ENCODE measurements around the gene EIF4H.

The EIF4H gene

GRCh38 chr7:74216361-74216761 lies 42.2 kb downstream of the EIF4H start:
- CTCF ChIA-PET = interaction anchor here (0.6 kb wide), 1 partner anchor 185 kb away, joined by 4 read pairs; no protein-coding TSS in a partner anchor
- TF ChIP-seq ELF4 (IDR thresholded peaks at IDR 0.05) = no peak
- TF ChIP-seq BHLHE40 (IDR thresholded peaks at IDR 0.05; ENCODE audit: borderline replicate concordance) = no peak
- no peak for DNase-seq (ENCODE audit: extremely low spot score)
- POLR2A ChIA-PET = no interaction called here

GRCh38 chr7:74217455-74218342 lies 43.5 kb downstream of the EIF4H start:
- no peak for TF ChIP-seq L3MBTL2 (conservative IDR thresholded peaks at IDR 0.05)
- TF ChIP-seq FOXM1 (IDR thresholded peaks at IDR 0.05; ENCODE audit: borderline replicate concordance) = no peak
- CTCF ChIA-PET = interaction anchor here (1.0 to 1.2 kb wide), 2 partner anchors 10 to 11 kb away, joined by 4 to 5 read pairs; no protein-coding TSS in a partner anchor
- DNase-seq (ENCODE audit: extremely low spot score) = no peak
- POLR2A ChIA-PET = no interaction called here

DNA sequence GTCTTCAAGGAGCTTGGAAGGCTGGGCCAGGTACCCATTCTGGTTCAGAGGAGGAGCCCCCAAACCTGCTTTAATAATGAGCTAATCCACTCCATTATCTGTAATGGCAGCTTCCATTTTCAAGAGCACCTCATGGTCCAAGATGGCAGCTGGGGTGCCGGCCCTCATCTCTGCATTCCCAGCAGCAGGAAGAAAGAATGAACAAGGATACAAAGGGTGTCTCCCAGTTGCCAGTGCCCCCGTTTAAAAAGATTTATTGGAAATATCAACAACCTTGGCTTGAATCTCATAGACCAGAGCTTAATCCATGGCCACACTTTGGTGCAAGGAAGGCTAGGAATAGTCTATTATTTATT lies 44.2 kb downstream of the EIF4H start:
- ChIA-PET POLR2A (no interaction called here), CTCF (interaction anchor here (1.0 to 1.2 kb wide), 2 partner anchors 11 to 12 kb away, joined by 4 to 5 read pairs; no protein-coding TSS in a partner anchor)
- no peak for TF ChIP-seq FOXA1 (IDR thresholded peaks at IDR 0.05)
- no peak for TF ChIP-seq NFRKB (IDR thresholded peaks at IDR 0.05)
- no peak for TF ChIP-seq HDGF (IDR thresholded peaks at IDR 0.05; ENCODE audit: borderline replicate concordance)
- no peak for TF ChIP-seq ZNF384 (IDR thresholded peaks at IDR 0.05)
- no peak for DNase-seq (ENCODE audit: extremely low spot score)

DNA sequence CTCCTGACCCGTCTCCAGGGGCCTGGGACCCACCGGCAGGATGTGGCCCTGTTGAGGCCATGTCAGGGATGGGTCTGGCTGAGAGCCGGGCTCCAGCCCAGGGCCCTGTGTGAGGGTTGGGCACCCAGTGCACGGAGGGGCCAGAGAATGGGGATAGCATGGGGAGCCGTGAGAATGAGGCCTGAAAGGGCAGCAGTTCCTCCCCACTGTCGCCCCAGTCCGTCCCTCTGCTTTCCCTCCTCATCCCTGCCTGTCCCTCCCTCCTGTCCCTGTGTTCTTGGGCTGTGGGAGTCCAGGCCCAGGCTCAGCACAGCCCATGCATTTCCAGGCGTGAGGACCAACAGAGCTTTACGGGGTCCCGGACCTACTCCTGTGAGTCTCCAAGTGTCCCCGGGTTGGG lies 45.3 kb downstream of the EIF4H start:
- TF ChIP-seq NFRKB (IDR thresholded peaks at IDR 0.05) (no peak), HDGF (IDR thresholded peaks at IDR 0.05; ENCODE audit: borderline replicate concordance) (no peak), ZNF384 (IDR thresholded peaks at IDR 0.05) (no peak), FOXK2 (IDR thresholded peaks at IDR 0.05) (no peak), CTBP1 (IDR thresholded peaks at IDR 0.05; ENCODE audit: borderline replicate concordance) (no peak), SP1 (IDR thresholded peaks at IDR 0.05) (no peak), ARNT (IDR thresholded peaks at IDR 0.05) (no peak), BHLHE40 (IDR thresholded peaks at IDR 0.05; ENCODE audit: borderline replicate concordance) (no peak), L3MBTL2 (conservative IDR thresholded peaks at IDR 0.05) (no peak), FOXM1 (IDR thresholded peaks at IDR 0.05; ENCODE audit: borderline replicate concordance) (no peak), LEF1 (IDR thresholded peaks at IDR 0.05; ENCODE audit: borderline replicate concordance) (no peak), TARDBP (IDR thresholded peaks at IDR 0.05) (no peak), SUZ12 (IDR thresholded peaks at IDR 0.05) (no peak), PKNOX1 (IDR thresholded peaks at IDR 0.05) (no peak), ELF4 (IDR thresholded peaks at IDR 0.05) (no peak), FOXA1 (IDR thresholded peaks at IDR 0.05) (no peak)
- DNase-seq (ENCODE audit: extremely low spot score) = no peak
- ChIA-PET POLR2A (no interaction called here), CTCF (interaction anchor here (2.1 kb wide), 1 partner anchor 13 kb away, joined by 7 read pairs; no protein-coding TSS in a partner anchor)

GRCh38 chr7:74220229-74220628 lies 46.1 kb downstream of the EIF4H start:
- POLR2A ChIA-PET = no interaction called here
- CTCF ChIA-PET = interaction anchor here (2.1 kb wide), 1 partner anchor 14 kb away, joined by 7 read pairs; no protein-coding TSS in a partner anchor
- TF ChIP-seq LEF1 (IDR thresholded peaks at IDR 0.05; ENCODE audit: borderline replicate concordance) (no peak), FOXK2 (IDR thresholded peaks at IDR 0.05) (no peak), CTBP1 (IDR thresholded peaks at IDR 0.05; ENCODE audit: borderline replicate concordance) (no peak), FOXA1 (IDR thresholded peaks at IDR 0.05) (no peak), ELF4 (IDR thresholded peaks at IDR 0.05) (no peak), ARNT (IDR thresholded peaks at IDR 0.05) (no peak), FOXM1 (IDR thresholded peaks at IDR 0.05; ENCODE audit: borderline replicate concordance) (no peak), NFRKB (IDR thresholded peaks at IDR 0.05) (no peak), SP1 (IDR thresholded peaks at IDR 0.05) (no peak)
- no peak for DNase-seq (ENCODE audit: extremely low spot score)

- ChIA-PET CTCF (interaction anchor here (2.1 kb wide), 1 partner anchor 15 kb away, joined by 7 read pairs; no protein-coding TSS in a partner anchor), POLR2A (no interaction called here)
- no peak for DNase-seq (ENCODE audit: extremely low spot score)
- TF ChIP-seq L3MBTL2 (conservative IDR thresholded peaks at IDR 0.05) = no peak
- TF ChIP-seq HDGF (IDR thresholded peaks at IDR 0.05; ENCODE audit: borderline replicate concordance) = no peak
- no peak for TF ChIP-seq BHLHE40 (IDR thresholded peaks at IDR 0.05; ENCODE audit: borderline replicate concordance)
- TF ChIP-seq ELF4 (IDR thresholded peaks at IDR 0.05) = no peak
- no peak for TF ChIP-seq ARNT (IDR thresholded peaks at IDR 0.05)
- TF ChIP-seq SP1 (IDR thresholded peaks at IDR 0.05) = no peak
- no peak for TF ChIP-seq CTBP1 (IDR thresholded peaks at IDR 0.05; ENCODE audit: borderline replicate concordance)
- no peak for TF ChIP-seq PKNOX1 (IDR thresholded peaks at IDR 0.05)
- no peak for TF ChIP-seq TARDBP (IDR thresholded peaks at IDR 0.05)
- TF ChIP-seq FOXM1 (IDR thresholded peaks at IDR 0.05; ENCODE audit: borderline replicate concordance) = no peak
- no peak for TF ChIP-seq FOXK2 (IDR thresholded peaks at IDR 0.05)
- no peak for TF ChIP-seq FOXA1 (IDR thresholded peaks at IDR 0.05)
- no peak for TF ChIP-seq ZNF384 (IDR thresholded peaks at IDR 0.05)
- TF ChIP-seq LEF1 (IDR thresholded peaks at IDR 0.05; ENCODE audit: borderline replicate concordance) = no peak
- TF ChIP-seq NFRKB (IDR thresholded peaks at IDR 0.05) = no peak
- TF ChIP-seq SUZ12 (IDR thresholded peaks at IDR 0.05) = no peak
Measured at GRCh38 chr7:74221713-74222112, 47.6 kb downstream of the EIF4H start.
